ENCODE results near the gene STAB1. TPM values are rescaled to one million over a fixed set of nuclear protein-coding genes. Genes with fewer than 3 reads are reported as not detected.

Gene STAB1
- total RNA-seq, 1 donor from 2014 or later, result 0.71 TPM

DNA sequence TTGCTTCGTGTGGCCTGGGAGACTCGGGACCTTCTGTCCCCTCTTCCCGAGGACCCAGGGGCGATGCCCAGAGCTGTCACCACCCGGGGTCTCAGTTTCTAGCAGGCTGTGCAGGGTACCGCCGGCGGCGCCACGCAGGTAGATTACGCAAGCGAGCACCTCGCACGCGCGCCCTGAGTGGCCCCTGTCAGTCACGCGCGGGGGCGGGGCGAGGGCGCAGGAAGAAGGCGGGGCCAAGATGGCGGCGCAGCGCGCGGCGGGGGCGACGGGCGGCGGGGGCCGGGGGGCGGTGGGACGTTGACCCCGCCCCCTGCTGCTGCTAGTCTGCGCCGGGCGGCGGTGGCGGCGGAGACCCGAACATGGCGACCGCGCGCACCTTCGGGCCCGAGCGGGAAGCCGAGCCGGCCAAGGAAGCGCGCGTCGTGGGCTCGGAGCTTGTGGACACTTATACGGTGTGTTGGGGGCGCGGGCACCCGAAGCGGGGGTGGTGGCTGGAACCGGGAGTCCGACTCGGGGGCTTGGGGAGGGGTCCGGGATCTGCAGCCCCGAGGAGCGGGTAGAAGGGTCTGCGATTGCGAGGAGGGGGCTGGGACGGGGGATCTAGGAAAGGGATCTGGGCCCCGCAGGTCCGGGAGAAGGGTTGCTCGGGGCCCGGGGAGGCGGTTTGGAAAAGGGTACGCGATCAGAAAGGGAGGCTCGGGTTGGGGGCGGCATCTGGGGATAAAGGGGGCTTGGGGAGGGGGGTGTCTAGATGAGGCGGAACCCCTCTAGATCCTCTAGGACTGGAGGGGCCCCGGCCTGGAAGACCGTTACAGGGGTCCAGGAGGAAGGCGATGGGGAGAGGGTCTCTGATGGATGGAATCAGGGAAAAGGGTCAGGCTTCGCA lies 39.6 kb upstream of the STAB1 start, which contains the start of gene NISCH:
Gene NISCH, plus strand, starts transcription at position 322 of the 886 bp plus-strand sequence. Its CDS starts 38 bp downstream, at position 360.
- POLR2A ChIA-PET, result interaction anchor here (0.6 to 0.9 kb wide), 3 partner anchors 43 to 235 kb away, joined by 3 to 5 read pairs (median 5); no protein-coding TSS in a partner anchor
- H3K36me3 Mint-ChIP-seq (ENCODE audit: low read depth), result peaks cover 35% of the 10 kb centered on the region
- CTCF ChIA-PET, result no interaction called here
- no peaks in the 10 kb centered on the region for H3K27me3 Mint-ChIP-seq
- peak within 1 kb of the TSS; percentile 91 for H3K27ac Mint-ChIP-seq
- DNase-seq (peak; percentile 98), ATAC-seq (ENCODE audit: low read depth) (peak; percentile 96)
- TF ChIP-seq, protein P1, sequence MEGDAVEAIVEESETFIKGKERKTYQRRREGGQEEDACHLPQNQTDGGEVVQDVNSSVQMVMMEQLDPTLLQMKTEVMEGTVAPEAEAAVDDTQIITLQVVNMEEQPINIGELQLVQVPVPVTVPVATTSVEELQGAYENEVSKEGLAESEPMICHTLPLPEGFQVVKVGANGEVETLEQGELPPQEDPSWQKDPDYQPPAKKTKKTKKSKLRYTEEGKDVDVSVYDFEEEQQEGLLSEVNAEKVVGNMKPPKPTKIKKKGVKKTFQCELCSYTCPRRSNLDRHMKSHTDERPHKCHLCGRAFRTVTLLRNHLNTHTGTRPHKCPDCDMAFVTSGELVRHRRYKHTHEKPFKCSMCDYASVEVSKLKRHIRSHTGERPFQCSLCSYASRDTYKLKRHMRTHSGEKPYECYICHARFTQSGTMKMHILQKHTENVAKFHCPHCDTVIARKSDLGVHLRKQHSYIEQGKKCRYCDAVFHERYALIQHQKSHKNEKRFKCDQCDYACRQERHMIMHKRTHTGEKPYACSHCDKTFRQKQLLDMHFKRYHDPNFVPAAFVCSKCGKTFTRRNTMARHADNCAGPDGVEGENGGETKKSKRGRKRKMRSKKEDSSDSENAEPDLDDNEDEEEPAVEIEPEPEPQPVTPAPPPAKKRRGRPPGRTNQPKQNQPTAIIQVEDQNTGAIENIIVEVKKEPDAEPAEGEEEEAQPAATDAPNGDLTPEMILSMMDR (IDR thresholded peaks at IDR 0.05), result no peak
- no peaks in the 10 kb centered on the region for H3K9me3 Mint-ChIP-seq
- H3K4me3 Mint-ChIP-seq, result peak within 1 kb of the TSS; percentile 91
- peaks cover 40% of the 10 kb centered on the region for H3K4me1 Mint-ChIP-seq
- intact Hi-C loops (cut with micrococcal nuclease), result loop anchor here (1.0 to 5.0 kb wide), 5 partner anchors 10 to 473 kb away; partner anchors contain the start of genes ACY1, GLT8D1, SEMA3G and SPCS1

DNA sequence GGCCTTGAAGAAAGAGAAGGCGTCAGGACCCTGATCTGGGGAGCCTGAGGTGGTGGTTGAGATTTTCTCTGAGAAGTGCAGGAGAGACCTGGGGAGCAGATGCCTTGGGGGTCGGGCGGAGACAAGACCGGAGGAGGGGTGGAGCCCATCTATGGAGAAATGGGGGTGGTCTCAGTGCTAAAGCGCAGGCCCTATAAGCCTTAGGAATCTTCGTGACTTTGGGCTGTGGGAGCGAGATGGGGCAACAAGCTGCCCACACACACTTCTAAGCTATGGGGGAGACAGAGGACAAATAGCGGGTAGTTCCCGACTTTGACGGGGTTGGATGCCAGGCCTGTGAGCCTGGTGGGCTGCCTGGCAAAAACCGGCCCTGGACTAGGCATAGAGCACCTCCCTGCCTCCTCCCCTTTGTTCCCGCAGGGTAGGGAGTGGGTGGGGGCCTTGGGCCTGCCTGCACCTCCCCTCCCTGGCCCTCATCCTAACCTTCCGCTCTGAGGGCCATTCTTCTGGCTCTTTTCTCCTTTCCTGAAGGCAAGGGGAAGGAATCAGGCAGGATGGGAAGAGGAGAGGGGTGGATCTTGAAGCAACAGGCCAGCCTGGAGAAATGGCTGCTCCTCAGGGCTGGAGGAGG lies 38.9 kb upstream of the STAB1 start:
- ATAC-seq (ENCODE audit: low read depth), result no peak
- ChIA-PET POLR2A (interaction anchor here (0.5 to 1.4 kb wide), 4 partner anchors 42 to 286 kb away, joined by 3 to 7 read pairs (median 4); no protein-coding TSS in a partner anchor), CTCF (interaction anchor here (1.1 to 2.7 kb wide), 2 partner anchors 8 to 44 kb away, joined by 3 to 9 read pairs; no protein-coding TSS in a partner anchor)
- Mint-ChIP-seq H3K36me3 (ENCODE audit: low read depth) (peaks cover 41% of the 10 kb centered on the region), H3K4me3 (peak overlapping the region; percentile 91), H3K27ac (peak overlapping the region; percentile 91), H3K4me1 (peaks cover 40% of the 10 kb centered on the region), H3K27me3 (no peaks in the 10 kb centered on the region), H3K9me3 (no peaks in the 10 kb centered on the region)
- intact Hi-C loops (cut with micrococcal nuclease), result loop anchor here (5.0 kb wide), 2 partner anchors 251 to 474 kb away; partner anchors contain the start of genes ACY1, GLT8D1 and SPCS1
- no peak for DNase-seq
- TF ChIP-seq, protein P1 (IDR thresholded peaks at IDR 0.05), result no peak

GRCh38 chr3:52456800-52457183 lies 38.3 kb upstream of the STAB1 start:
- no peak for DNase-seq
- Mint-ChIP-seq H3K4me1 (peaks cover 40% of the 10 kb centered on the region), H3K9me3 (no peaks in the 10 kb centered on the region), H3K4me3 (peak overlapping the region; percentile 91), H3K27me3 (no peaks in the 10 kb centered on the region), H3K36me3 (ENCODE audit: low read depth) (peaks cover 44% of the 10 kb centered on the region), H3K27ac (peak overlapping the region; percentile 70)
- intact Hi-C loops (cut with micrococcal nuclease), result loop anchor here (5.0 kb wide), 2 partner anchors 251 to 474 kb away; partner anchors contain the start of genes ACY1, GLT8D1 and SPCS1
- TF ChIP-seq, protein P1 (IDR thresholded peaks at IDR 0.05), result no peak
- CTCF ChIA-PET, result interaction anchor here (1.1 to 2.7 kb wide), 2 partner anchors 9 to 44 kb away, joined by 3 to 9 read pairs; no protein-coding TSS in a partner anchor
- no peak for ATAC-seq (ENCODE audit: low read depth)
- POLR2A ChIA-PET, result interaction anchor here (0.5 to 1.4 kb wide), 2 partner anchors 218 to 287 kb away, joined by 4 to 7 read pairs; no protein-coding TSS in a partner anchor

- no peaks in the 10 kb centered on the region for H3K9me3 Mint-ChIP-seq
- ChIA-PET POLR2A (interaction anchor here (1.6 kb wide), 1 partner anchor 170 kb away, joined by 3 read pairs; the partner anchor contains the start of gene GLYCTK), CTCF (interaction anchor here (2.7 kb wide), 1 partner anchor 10 kb away, joined by 9 read pairs; no protein-coding TSS in a partner anchor)
- DNase-seq (no peak), ATAC-seq (ENCODE audit: low read depth) (no peak)
- intact Hi-C loops (cut with micrococcal nuclease), result loop anchor here (5.0 kb wide), 2 partner anchors 249 to 476 kb away; partner anchors contain the start of genes ACY1, GLT8D1 and SPCS1
- TF ChIP-seq, protein P1 (IDR thresholded peaks at IDR 0.05), result no peak
- peaks cover 43% of the 10 kb centered on the region for H3K4me1 Mint-ChIP-seq
- H3K4me3 Mint-ChIP-seq, result no peak overlapping the region
- peak overlapping the region; percentile 70 for H3K27ac Mint-ChIP-seq
- H3K36me3 Mint-ChIP-seq (ENCODE audit: low read depth), result peaks cover 55% of the 10 kb centered on the region
- H3K27me3 Mint-ChIP-seq, result no peaks in the 10 kb centered on the region
Observed at GRCh38 chr3:52458031-52458760, 36.9 kb upstream of the STAB1 start.

Data from activated B cell treated with CpG ODN at 0.5 μM for 24 hours (primary cell).